Measurements from ENCODE around the gene TET3. TPM values are rescaled to one million over a fixed set of nuclear protein-coding genes. Genes with fewer than 3 reads are reported as not detected.

The TET3 gene
- total and polyA plus RNA-seq, 2 donors (not counting 3 experiments of a cell fraction or from before 2014, with no cell fraction given) = 3.4 to 15.6 TPM

DNA sequence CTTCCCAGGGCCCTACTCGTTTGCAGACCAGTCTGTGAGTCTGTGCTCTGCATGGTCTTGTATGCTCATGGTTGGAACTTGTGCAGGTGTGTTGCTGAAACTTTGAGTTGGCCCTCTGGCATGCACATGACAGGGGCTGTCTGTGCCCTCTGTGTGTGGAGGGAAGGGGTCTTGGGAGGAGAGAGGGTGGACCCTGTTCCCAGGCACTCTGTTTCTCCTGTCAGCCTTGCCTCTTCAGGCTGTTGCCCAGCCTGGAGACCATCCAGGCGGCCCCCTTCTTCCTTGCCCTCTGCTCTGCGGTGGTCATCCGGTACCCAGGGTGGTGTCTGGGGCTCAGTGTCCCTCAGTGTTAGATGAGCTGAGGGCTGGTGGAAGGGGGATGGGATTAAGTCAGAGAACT is 39.5 kb downstream of the TET3 start:
- DNase-seq (ENCODE audit: low read depth, low spot score) (no peak), FAIRE-seq (no peak)
- TF ChIP-seq, protein P1, sequence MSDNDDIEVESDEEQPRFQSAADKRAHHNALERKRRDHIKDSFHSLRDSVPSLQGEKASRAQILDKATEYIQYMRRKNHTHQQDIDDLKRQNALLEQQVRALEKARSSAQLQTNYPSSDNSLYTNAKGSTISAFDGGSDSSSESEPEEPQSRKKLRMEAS (IDR thresholded peaks at IDR 0.05; ENCODE audit: insufficient read depth, insufficient read length) = no peak
- TF ChIP-seq JUN (IDR thresholded peaks at IDR 0.05; ENCODE audit: borderline replicate concordance, insufficient read depth, insufficient read length, low read depth) (no peak), MYC (IDR thresholded peaks at IDR 0.05; ENCODE audit: low read depth, low read length) (no peak)
- intact Hi-C loops (cut with micrococcal nuclease) (no loop called here), dilution Hi-C loops (cut with MboI; ENCODE audit: extremely low pct_ligation_motif_present, low sequenced_read_pairs) (no loop called here)
- no peaks in the 10 kb centered on the region for H4K20me1 ChIP-seq (replicated peaks; ENCODE audit: control insufficient read depth, extremely low read depth, insufficient read depth, low read length)
- ChIA-PET POLR2A (no interaction called here), CTCF (no interaction called here)
- no peaks in the 10 kb centered on the region for H3K36me3 ChIP-seq (ENCODE audit: control insufficient read depth in 2 of 2, extremely low read depth in 1 of 2, insufficient read depth in 2 of 2, low read length in 2 of 2)
- no peaks in the 10 kb centered on the region for H3K27me3 ChIP-seq (ENCODE audit: control insufficient read depth in 2 of 2, insufficient read depth in 2 of 2, low read length in 2 of 2)
- no peaks in the 10 kb centered on the region for H3K9me3 ChIP-seq (replicated peaks; ENCODE audit: control insufficient read depth, insufficient read depth, low read length)
- no peaks in the 10 kb centered on the region for H3K4me1 ChIP-seq (ENCODE audit: control insufficient read depth, extremely low read depth, insufficient read depth, low read length)
- no peaks in the 10 kb centered on the region for H3K9me1 ChIP-seq (replicated peaks; ENCODE audit: control insufficient read depth, extremely low read depth, insufficient read depth, low read length)
- peaks cover 14% of the 10 kb centered on the region for H3K79me2 ChIP-seq (ENCODE audit: control insufficient read depth, insufficient read depth, low read length)
- no peak overlapping the region for H3K4me2 ChIP-seq (ENCODE audit: insufficient read depth, low read length)
- H3K9ac ChIP-seq (replicated peaks; ENCODE audit: extremely low read depth, insufficient read depth, low read length) = no peak overlapping the region
- no peak overlapping the region for H3K4me3 ChIP-seq (replicated peaks in 1 of 3; ENCODE audit: insufficient read depth in 1 of 3, low read depth in 1 of 3, low read length in 3 of 3)
- no peak overlapping the region for H3K27ac ChIP-seq (ENCODE audit: insufficient read depth, low read depth, low read length)
- BruUV-seq (replicated peaks) = no TSS peak
- H2AFZ ChIP-seq (ENCODE audit: low read depth, low read length) = no peak overlapping the region

DNA sequence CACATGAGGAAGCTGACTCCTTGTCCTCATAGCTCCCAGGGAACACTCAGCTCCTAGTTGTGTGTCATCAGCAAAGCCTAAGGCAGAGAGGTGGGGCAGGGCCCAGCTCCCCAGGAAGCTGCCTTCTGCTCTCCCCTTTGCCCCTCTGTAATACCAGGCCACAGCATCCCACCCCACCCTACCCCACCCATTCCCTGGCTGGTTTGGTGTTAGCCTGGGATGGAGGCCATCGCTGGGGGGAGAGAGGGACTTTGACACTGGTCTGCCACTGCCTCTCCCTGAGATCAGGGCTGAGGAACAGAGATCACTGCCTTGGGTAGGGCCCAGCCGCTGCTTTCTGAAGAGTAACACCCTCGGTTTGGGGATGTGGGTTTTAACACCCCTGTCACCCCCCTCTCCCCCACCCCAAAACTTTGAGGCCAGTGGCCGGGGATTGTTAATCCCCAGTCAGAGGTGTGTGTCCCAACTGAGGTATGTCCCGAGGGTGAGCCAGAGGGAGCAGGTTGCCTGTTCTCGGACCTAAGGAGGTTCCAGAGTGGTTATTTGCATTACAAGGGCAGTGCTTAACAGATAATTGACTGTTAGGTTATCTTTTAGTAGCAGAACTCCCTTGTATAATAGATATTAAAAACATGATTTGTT is 41.4 kb downstream of the TET3 start:
- ChIA-PET CTCF (interaction anchor here (1.6 kb wide), 1 partner anchor 9 kb away, joined by 4 read pairs; no protein-coding TSS in a partner anchor), POLR2A (interaction anchor here (0.7 kb wide), 1 partner anchor 45 kb away, joined by 3 read pairs; no protein-coding TSS in a partner anchor)
- Histone ChIP-seq H3K27me3 (ENCODE audit: control insufficient read depth in 2 of 2, insufficient read depth in 2 of 2, low read length in 2 of 2) (no peaks in the 10 kb centered on the region), H3K9ac (replicated peaks; ENCODE audit: extremely low read depth, insufficient read depth, low read length) (no peak overlapping the region), H3K27ac (ENCODE audit: insufficient read depth, low read depth, low read length) (no peak overlapping the region), H3K36me3 (ENCODE audit: control insufficient read depth in 2 of 2, extremely low read depth in 1 of 2, insufficient read depth in 2 of 2, low read length in 2 of 2) (no peaks in the 10 kb centered on the region), H3K9me3 (replicated peaks; ENCODE audit: control insufficient read depth, insufficient read depth, low read length) (no peaks in the 10 kb centered on the region), H3K9me1 (replicated peaks; ENCODE audit: control insufficient read depth, extremely low read depth, insufficient read depth, low read length) (no peaks in the 10 kb centered on the region), H3K4me2 (ENCODE audit: insufficient read depth, low read length) (no peak overlapping the region), H2AFZ (ENCODE audit: low read depth, low read length) (no peak overlapping the region), H3K4me1 (ENCODE audit: control insufficient read depth, extremely low read depth, insufficient read depth, low read length) (no peaks in the 10 kb centered on the region), H3K79me2 (ENCODE audit: control insufficient read depth, insufficient read depth, low read length) (peaks cover 15% of the 10 kb centered on the region), H4K20me1 (replicated peaks; ENCODE audit: control insufficient read depth, extremely low read depth, insufficient read depth, low read length) (no peaks in the 10 kb centered on the region), H3K4me3 (replicated peaks in 1 of 3; ENCODE audit: insufficient read depth in 1 of 3, low read depth in 1 of 3, low read length in 3 of 3) (no peak overlapping the region)
- FAIRE-seq (no peak), DNase-seq (ENCODE audit: low read depth, low spot score) (no peak)
- no TSS peak for BruUV-seq (replicated peaks)
- dilution Hi-C loops (cut with MboI; ENCODE audit: extremely low pct_ligation_motif_present, low sequenced_read_pairs) (no loop called here), intact Hi-C loops (cut with micrococcal nuclease) (no loop called here)
- no peak for TF ChIP-seq FOS (IDR thresholded peaks at IDR 0.05; ENCODE audit: borderline replicate concordance, insufficient read depth, low read length)
- TF ChIP-seq GATA2 (IDR thresholded peaks at IDR 0.05; ENCODE audit: insufficient read depth, insufficient read length, low read depth, low read length) = no peak
- no peak for TF ChIP-seq POLR2A (IDR thresholded peaks at IDR 0.05; ENCODE audit: low read depth, low read length)
- no peak for TF ChIP-seq CTCF (IDR thresholded peaks at IDR 0.05; ENCODE audit: extremely low read depth in 1 of 2, insufficient read depth in 1 of 2, low read depth in 1 of 2, low read length in 2 of 2)

Data from endothelial cell of umbilical vein (primary cell).